Pancreas (tissue), 10 donors: ENCODE data around the gene TBC1D30. TPM values are rescaled to one million over a fixed set of nuclear protein-coding genes. Genes with fewer than 3 reads are reported as not detected.

Source experiments
- ATAC-seq, 4 donors: fragments of 200-7000 bp; cut with Tn5 transposase; one replicate each; pipeline versions ENCODE4 v1.8.0 to v1.9.1; 2020; ENCODE audit warnings: mild to moderate bottlenecking in 4 of 4, moderate library complexity in 4 of 4
- DNase-seq, 6 donors: peaks; one replicate each; pipeline ENCODE4 v3.0.0-alpha.2; 2020
- FAIRE-seq: peaks from 2 replicates; lab custom pipeline; 2012; peaks lifted over from hg19 to GRCh38; lab: Jason Lieb, UNC
- H3K27ac ChIP-seq, 4 donors: fragments of 200-600 bp; sonication (generic); 1 replicate in 3 of 4; 2 replicates in 1 of 4; pipeline versions ENCODE4 v1.5.0 to v1.8.0; 2020
- H3K27me3 ChIP-seq, 4 donors: fragments of 200-600 bp; one replicate each; pipeline ENCODE4 v1.8.0; 2021
- H3K36me3 ChIP-seq, 3 donors: fragments of 200-600 bp; sonication (generic) in 1 of 3; one replicate each; pipeline versions ENCODE4 v1.5.0 to v1.8.0; 2020 to 2021
- H3K4me1 ChIP-seq, 3 donors: fragments of 200-600 bp; one replicate each; pipeline ENCODE4 v1.8.0; 2021
- H3K4me3 ChIP-seq, 4 donors: fragments of 200-600 bp; sonication (generic) in 2 of 4; one replicate each; pipeline versions ENCODE4 v1.5.0 to v1.8.0; 2020 to 2021
- H3K9me3 ChIP-seq, 4 donors: fragments of 200-600 bp; one replicate each; pipeline ENCODE4 v1.8.0; 2021
- WGBS, 2 donors: extraction: QIAGEN DNeasy Blood & Tissue Kit; methylation state at CpG; one replicate each; pipeline ENCODE4 v1.1.7; 2013; 5-methylcytosine and 5-hydroxymethylcytosine counted together
- intact Hi-C, 3 donors: fragments of 100-400 bp; cut with DNase I; formaldehyde crosslinking; loops; one replicate each; pipeline versions ENCODE4 v1.11.1 to v1.14.2; 2022
- polyA plus RNA-seq, 2 donors: library from polyadenylated mRNA; stranded (reverse); fragments of 200-250 nt; gene quantifications; one replicate each; pipeline ENCODE4 v1.2.3, GENCODE V29; 2013
- total RNA-seq, 6 donors: library from RNA; stranded (reverse); fragmentation: NEBNext Ultra II Directional in 4 of 6; extraction: Animal tissue kit (Norgen Biotek cat#: 25700) in 4 of 6; gene quantifications; one replicate each; pipeline versions ENCODE4 v1.2.1 to v1.2.4, GENCODE V29; 2021 to 2023
- TF ChIP-seq, protein P1 (sequence below), 4 donors: fragments of 200-600 bp; sonication (generic) in 3 of 4; IDR thresholded peaks; one replicate each; pipeline versions ENCODE4 v1.5.0 to v1.8.0; 2021; ENCODE audit warnings: antibody characterized with exemption in 4 of 4
- donor health status: healthy with polysubstance abuse.
- donor health status: DM: no; HTN: no; CAD: no; lungs with moderate emphysema.
- donor health status: DM: no; HTN: no; CAD: no.
- donor health status: control.
- donor health status: control.
- donor health status: Bipolar disorder and iron deficiency.
- donor health status: DM: yes; HTN: yes; CAD: no.
- donor health status: DM: no; HTN: no; CAD: no.
- donor health status: DM: no; HTN: no; CAD: no.
- donor health status: DM: yes; HTN: yes; CAD: no.

Gene TBC1D30
- total and polyA plus RNA-seq, 8 donors, result 6.6 to 26.2 (median 18.4) TPM

DNA sequence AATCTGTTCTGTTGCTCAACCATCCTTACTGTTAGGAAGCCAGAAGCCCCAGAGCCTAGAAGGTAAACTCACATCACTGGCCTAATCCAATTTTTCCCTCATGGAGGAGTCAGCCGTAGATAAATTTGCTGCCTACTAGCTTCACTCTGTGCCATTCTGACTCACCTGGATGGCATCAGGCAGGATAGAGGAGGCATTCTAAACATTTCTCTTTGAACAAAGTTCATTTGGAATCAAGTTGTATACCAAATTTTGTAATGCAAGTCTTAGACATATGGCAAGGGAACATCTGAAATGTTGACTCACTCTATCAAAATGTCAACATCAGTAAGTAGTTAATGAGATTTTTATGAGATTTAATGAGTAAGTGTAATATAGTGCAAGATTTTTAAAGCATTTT, 13.6 kb upstream of the TBC1D30 start:
- no peak overlapping the region for H3K4me3 ChIP-seq
- no peaks in the 10 kb centered on the region for H3K27me3 ChIP-seq
- DNase-seq (no peak), ATAC-seq (peak; percentile 30 to 64 (median 51)), FAIRE-seq (no peak)
- H3K27ac ChIP-seq, result no peak overlapping the region
- WGBS, 2 donors, result 36 to 38% methylated on average over 1 of the region's 1 CpG
- peaks cover 4 to 11% (median 6%) of the 10 kb centered on the region in 3 donors for H3K4me1 ChIP-seq
- H3K9me3 ChIP-seq, result no peaks in the 10 kb centered on the region
- no peaks in the 10 kb centered on the region for H3K36me3 ChIP-seq
- intact Hi-C loops, result no loop called here
- TF ChIP-seq, protein P1, sequence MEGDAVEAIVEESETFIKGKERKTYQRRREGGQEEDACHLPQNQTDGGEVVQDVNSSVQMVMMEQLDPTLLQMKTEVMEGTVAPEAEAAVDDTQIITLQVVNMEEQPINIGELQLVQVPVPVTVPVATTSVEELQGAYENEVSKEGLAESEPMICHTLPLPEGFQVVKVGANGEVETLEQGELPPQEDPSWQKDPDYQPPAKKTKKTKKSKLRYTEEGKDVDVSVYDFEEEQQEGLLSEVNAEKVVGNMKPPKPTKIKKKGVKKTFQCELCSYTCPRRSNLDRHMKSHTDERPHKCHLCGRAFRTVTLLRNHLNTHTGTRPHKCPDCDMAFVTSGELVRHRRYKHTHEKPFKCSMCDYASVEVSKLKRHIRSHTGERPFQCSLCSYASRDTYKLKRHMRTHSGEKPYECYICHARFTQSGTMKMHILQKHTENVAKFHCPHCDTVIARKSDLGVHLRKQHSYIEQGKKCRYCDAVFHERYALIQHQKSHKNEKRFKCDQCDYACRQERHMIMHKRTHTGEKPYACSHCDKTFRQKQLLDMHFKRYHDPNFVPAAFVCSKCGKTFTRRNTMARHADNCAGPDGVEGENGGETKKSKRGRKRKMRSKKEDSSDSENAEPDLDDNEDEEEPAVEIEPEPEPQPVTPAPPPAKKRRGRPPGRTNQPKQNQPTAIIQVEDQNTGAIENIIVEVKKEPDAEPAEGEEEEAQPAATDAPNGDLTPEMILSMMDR (IDR thresholded peaks at IDR 0.05), result no peak

GRCh38 chr12:64813723-64814122, 10.7 kb upstream of the TBC1D30 start:
- intact Hi-C loops, result no loop called here
- no peaks in the 10 kb centered on the region for H3K9me3 ChIP-seq
- DNase-seq (no peak), FAIRE-seq (no peak), ATAC-seq (peak in 1 of 4 donors; percentile 20)
- H3K27ac ChIP-seq, result no peak overlapping the region
- H3K4me3 ChIP-seq, result no peak overlapping the region
- TF ChIP-seq, protein P1 (IDR thresholded peaks at IDR 0.05), result no peak
- H3K27me3 ChIP-seq, result no peaks in the 10 kb centered on the region
- H3K36me3 ChIP-seq, result no peaks in the 10 kb centered on the region
- 78 to 86% methylated on average over 3 of the region's 3 CpGs for WGBS, 2 donors
- H3K4me1 ChIP-seq, result peaks cover 4 to 11% (median 6%) of the 10 kb centered on the region in 3 donors

DNA sequence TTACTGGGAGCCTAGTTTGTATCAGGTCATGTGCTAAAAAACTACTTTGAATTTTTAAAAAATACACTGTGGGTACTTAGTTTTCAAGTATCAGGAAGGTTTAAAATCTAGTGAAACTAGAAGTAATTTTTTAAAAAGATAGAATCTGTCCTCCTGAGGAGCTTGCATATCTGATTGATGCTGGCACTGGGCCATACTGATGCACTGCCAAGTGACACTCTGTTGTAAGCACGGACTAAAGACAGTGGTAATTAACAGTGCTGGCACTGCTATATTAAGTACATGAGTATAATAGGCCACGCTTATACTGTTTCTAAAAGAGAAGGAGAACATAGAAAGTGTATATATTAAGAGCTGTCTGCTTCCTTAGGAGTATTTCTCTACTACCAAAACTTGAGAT, 10.0 kb upstream of the TBC1D30 start:
- FAIRE-seq, result no peak
- TF ChIP-seq, protein P1 (IDR thresholded peaks at IDR 0.05), result no peak
- Histone ChIP-seq H3K36me3 (no peaks in the 10 kb centered on the region), H3K4me3 (no peak overlapping the region), H3K9me3 (no peaks in the 10 kb centered on the region), H3K27me3 (no peaks in the 10 kb centered on the region), H3K27ac (no peak overlapping the region), H3K4me1 (peaks cover 4 to 11% (median 6%) of the 10 kb centered on the region in 3 donors)
- 48 to 49% methylated on average over 2 of the region's 2 CpGs for WGBS, 2 donors
- intact Hi-C loops, result no loop called here
- DNase-seq, result no peak
- ATAC-seq, result peak in 3 of 4 donors; percentile 10 to 19 (median 15)

DNA sequence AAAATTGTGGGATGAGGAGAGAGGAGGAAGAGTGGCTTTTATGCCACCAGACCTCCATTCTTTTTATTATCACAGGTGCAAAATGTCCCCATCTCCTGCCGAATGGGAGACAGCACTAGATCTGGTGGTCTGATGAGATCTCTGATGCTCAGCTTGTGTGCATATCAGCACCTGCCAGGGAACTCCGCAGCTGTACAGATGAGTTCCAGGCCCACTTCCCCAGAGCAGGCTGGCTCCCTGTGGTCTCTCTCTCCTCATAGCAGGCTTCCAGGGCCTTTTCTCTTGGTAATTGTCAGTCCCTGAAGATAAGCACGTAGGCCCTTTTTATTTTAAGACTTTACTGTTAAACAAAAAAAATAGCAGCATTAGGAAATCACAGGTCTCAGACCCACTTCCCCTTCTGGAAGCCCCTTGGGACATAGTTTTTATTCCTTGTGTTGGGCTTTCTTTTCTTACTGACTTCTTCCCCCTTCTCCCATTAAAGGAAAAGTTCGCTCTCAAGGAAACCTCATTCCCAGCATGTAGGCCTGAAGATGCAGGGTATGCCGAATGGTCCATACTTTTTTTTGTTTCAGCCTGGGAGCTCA, 4.5 kb upstream of the TBC1D30 start:
- Histone ChIP-seq H3K36me3 (no peaks in the 10 kb centered on the region), H3K27ac (no peak overlapping the region), H3K27me3 (no peaks in the 10 kb centered on the region), H3K9me3 (no peaks in the 10 kb centered on the region), H3K4me3 (no peak overlapping the region), H3K4me1 (peaks cover 0 to 2% (median 0%) of the 10 kb centered on the region in 3 donors)
- DNase-seq (no peak), FAIRE-seq (no peak), ATAC-seq (no peak)
- TF ChIP-seq, protein P1 (IDR thresholded peaks at IDR 0.05), result no peak
- 82 to 83% methylated on average over 5 of the region's 5 CpGs for WGBS, 2 donors
- intact Hi-C loops, result no loop called here

DNA sequence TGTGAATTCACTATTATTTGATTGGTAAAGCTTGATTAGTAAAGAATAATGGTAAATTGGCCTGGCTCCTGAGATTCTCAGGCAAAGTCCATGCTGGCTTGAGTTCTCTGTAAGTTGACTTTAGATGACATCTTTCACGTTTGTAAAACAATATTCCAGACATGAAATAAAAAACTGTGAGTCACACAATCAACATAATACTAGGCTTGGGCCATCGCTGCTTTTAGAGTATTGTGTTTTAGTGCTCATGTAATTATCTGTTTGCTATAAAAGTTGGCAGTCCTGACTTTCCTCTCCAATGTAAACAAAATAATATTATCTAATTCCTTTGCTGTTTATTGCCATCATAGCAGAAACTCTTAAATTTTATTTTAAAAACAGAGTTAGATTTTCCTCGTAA, 3.9 kb upstream of the TBC1D30 start:
- intact Hi-C loops, result no loop called here
- TF ChIP-seq, protein P1 (IDR thresholded peaks at IDR 0.05), result no peak
- H3K27me3 ChIP-seq, result no peaks in the 10 kb centered on the region
- FAIRE-seq (no peak), DNase-seq (no peak), ATAC-seq (peak in 1 of 4 donors; percentile 43)
- no peaks in the 10 kb centered on the region for H3K9me3 ChIP-seq
- 58% methylated on average over 3 of the region's 3 CpGs for WGBS, 2 donors
- H3K36me3 ChIP-seq, result no peaks in the 10 kb centered on the region
- H3K4me3 ChIP-seq, result no peak overlapping the region
- H3K4me1 ChIP-seq, result no peaks in the 10 kb centered on the region
- H3K27ac ChIP-seq, result no peak overlapping the region
